Loucy (cell line): ENCODE data around the gene SDCBP2.

Source experiments
- EZH2phosphoT487 ChIP-seq: fragments of 200-600 bp; IDR thresholded peaks from 2 replicates; pipeline ENCODE4 v1.6.1; 2018; ENCODE audit warnings: antibody characterized with exemption, mild to moderate bottlenecking, moderate library complexity, borderline replicate concordance
- TF ChIP-seq, protein P1 (sequence below): fragments of 200-600 bp; sonication (generic); conservative IDR thresholded peaks from 2 replicates; pipeline ENCODE4 v1.5.1; 2014; ENCODE audit warnings: mild to moderate bottlenecking, antibody characterized with exemption, low read length

DNA sequence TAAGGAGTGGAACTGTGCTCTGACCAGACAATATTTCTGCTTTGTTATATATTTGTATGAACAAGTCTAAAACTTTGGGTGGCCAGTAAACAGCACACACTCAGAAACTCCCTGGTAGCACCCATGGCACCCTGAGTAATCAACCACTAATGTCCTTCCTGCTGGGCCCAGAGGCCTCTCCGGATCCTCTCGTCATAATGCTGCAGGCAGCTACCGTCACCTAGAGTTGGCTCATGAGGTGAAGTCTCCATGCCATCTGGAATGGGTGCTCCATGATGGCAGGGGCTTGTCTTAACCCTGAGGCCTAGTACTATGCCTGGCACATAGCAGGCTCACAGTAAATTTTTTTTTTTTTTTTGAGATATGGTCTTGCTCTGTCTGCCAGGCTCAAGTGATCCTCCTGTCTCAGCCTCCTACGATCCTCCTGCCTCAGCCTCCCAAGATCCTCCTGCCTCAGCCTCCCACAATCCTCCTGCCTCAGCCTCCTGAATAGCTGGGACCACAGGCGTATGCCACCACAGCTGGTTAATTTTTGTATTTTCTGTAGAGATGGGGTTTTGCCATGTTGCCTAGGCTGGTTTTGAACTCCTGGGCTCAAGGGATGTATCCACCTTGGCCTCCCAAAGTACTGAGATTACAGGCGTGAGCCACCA, 3.0 kb upstream of the SDCBP2 start:
- TF ChIP-seq, protein P1, sequence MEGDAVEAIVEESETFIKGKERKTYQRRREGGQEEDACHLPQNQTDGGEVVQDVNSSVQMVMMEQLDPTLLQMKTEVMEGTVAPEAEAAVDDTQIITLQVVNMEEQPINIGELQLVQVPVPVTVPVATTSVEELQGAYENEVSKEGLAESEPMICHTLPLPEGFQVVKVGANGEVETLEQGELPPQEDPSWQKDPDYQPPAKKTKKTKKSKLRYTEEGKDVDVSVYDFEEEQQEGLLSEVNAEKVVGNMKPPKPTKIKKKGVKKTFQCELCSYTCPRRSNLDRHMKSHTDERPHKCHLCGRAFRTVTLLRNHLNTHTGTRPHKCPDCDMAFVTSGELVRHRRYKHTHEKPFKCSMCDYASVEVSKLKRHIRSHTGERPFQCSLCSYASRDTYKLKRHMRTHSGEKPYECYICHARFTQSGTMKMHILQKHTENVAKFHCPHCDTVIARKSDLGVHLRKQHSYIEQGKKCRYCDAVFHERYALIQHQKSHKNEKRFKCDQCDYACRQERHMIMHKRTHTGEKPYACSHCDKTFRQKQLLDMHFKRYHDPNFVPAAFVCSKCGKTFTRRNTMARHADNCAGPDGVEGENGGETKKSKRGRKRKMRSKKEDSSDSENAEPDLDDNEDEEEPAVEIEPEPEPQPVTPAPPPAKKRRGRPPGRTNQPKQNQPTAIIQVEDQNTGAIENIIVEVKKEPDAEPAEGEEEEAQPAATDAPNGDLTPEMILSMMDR, result no peak
- TF ChIP-seq EZH2phosphoT487, result no peak
